Neural crest cell (in vitro differentiated cells): ENCODE results near the gene CCDC13. TPM values are rescaled to one million over a fixed set of nuclear protein-coding genes. Genes with fewer than 3 reads are reported as not detected.

ENCODE experiments used
- DNase-seq: peaks from one replicate; pipeline ENCODE4 v3.0.0; 2021; ENCODE audit warnings: low read depth, mixed read lengths, low spot score
- H3K27ac Mint-ChIP-seq: one replicate; pipeline ENCODE4 v1.8.0; 2021; ENCODE audit warnings: mild to moderate bottlenecking, mixed read lengths; ENCODE audit not compliant: unreplicated experiment
- H3K27me3 Mint-ChIP-seq: 2 replicates; pipeline ENCODE4 v1.8.0; 2021; ENCODE audit warnings: low read depth, mild to moderate bottlenecking, mixed read lengths
- H3K36me3 Mint-ChIP-seq: 2 replicates; pipeline ENCODE4 v1.8.0; 2021; ENCODE audit warnings: low read depth, mild to moderate bottlenecking, mixed read lengths
- H3K4me1 Mint-ChIP-seq: 2 replicates; pipeline ENCODE4 v1.8.0; 2021; ENCODE audit warnings: mixed read lengths
- H3K4me3 Mint-ChIP-seq: one replicate; pipeline ENCODE4 v1.8.0; 2021; ENCODE audit warnings: mild to moderate bottlenecking, mixed read lengths
- H3K9me3 Mint-ChIP-seq: 2 replicates; pipeline ENCODE4 v1.8.0; 2021; ENCODE audit warnings: mixed read lengths
- long read RNA-seq: library from polyadenylated mRNA; unstranded; transcript quantifications from one replicate; pipeline ENCODE4 v2.0.0, GENCODE V29; 2020
- total RNA-seq: library from RNA; stranded (reverse); gene quantifications from 2 replicates; pipeline ENCODE4 v1.2.1, GENCODE V29; 2021
- TF ChIP-seq, protein P1 (sequence below): fragments of 200-600 bp; sonication (generic); conservative IDR thresholded peaks from 2 replicates; pipeline ENCODE4 v1.5.0; 2021; ENCODE audit warnings: antibody characterized with exemption, mild to moderate bottlenecking

Gene CCDC13, protein sequence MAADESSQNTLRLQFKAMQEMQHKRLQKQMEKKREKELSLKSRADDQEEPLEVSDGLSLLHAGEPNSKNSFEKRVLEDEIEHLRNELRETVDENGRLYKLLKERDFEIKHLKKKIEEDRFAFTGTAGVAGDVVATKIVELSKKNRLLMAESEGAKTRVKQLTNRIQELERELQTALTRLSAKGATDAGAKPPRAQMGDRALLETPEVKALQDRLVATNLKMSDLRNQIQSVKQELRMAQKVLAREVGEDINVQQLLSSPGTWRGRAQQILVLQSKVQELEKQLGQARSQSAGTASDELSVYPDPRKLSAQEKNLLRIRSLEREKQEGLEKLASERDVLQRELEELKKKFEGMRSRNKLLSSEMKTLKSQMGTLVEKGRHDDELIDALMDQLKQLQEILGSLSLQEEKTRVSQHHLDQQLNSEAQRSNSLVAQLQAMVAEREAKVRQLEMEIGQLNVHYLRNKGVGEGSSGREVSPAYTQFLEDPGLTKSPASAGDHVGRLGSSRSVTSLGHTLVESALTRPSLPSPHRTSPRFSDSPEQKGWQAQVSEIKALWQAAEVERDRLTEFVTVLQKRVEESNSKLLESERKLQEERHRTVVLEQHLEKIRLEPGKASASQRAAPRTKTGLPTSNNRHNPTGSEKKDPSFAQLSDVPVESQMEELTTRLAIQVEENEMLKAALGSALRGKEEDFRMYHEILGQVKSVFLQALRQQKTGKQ
- 1.5 and 2.0 TPM in 2 replicates for total RNA-seq
- long read RNA-seq: 0 reads

DNA sequence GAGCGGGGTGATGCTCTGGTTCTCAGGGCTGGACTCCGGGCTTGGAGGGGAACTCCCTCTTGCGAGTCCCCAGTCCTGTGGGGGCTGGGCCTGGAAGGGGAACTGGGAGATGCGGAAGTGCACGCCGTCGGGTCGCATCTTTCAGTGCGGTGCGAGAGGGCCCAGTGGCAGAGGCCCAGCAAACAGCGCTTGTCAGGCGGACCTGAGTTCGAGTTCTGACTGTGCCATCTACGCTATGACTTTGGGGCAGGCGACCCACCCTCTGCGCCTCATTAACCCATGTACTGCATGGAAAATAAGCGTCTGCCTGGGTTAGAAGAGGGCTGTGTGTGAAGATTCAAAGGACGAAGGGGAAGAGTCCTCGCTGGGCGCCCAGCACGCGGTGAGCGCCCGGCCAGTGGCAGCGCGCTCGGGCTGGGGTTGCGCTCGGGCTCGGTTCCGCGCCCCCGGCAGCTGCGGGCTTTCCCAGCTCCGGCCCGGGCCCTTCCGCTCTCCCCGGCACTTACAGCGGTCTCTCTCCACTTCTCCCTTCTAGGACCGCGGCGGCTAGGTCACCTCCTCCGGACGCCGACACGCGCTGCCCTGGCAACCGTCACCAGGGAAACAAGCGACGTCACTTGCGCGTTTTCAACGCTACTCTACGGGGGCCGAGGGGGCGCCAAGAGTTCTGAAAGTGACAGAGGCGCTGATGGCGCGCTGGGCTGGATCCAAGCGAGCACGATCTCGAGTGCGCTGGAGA is at the start of gene CCDC13:
TSS of gene CCDC13 (minus strand) at position 584 of the 739 bp plus-strand sequence. CDS start 14,908 bp downstream, outside the sequence.
- peak; percentile 92 for DNase-seq
- peak within 1 kb of the TSS; percentile 94 for H3K27ac Mint-ChIP-seq

GRCh38 chr3:42822828-42823227 is 49.8 kb upstream of the CCDC13 start:
- Mint-ChIP-seq H3K27me3 (peaks cover 12% of the 10 kb centered on the region), H3K36me3 (no peaks in the 10 kb centered on the region), H3K4me1 (peaks cover 14% of the 10 kb centered on the region), H3K4me3 (no peak overlapping the region), H3K27ac (no peak overlapping the region), H3K9me3 (no peaks in the 10 kb centered on the region)
- TF ChIP-seq, protein P1, sequence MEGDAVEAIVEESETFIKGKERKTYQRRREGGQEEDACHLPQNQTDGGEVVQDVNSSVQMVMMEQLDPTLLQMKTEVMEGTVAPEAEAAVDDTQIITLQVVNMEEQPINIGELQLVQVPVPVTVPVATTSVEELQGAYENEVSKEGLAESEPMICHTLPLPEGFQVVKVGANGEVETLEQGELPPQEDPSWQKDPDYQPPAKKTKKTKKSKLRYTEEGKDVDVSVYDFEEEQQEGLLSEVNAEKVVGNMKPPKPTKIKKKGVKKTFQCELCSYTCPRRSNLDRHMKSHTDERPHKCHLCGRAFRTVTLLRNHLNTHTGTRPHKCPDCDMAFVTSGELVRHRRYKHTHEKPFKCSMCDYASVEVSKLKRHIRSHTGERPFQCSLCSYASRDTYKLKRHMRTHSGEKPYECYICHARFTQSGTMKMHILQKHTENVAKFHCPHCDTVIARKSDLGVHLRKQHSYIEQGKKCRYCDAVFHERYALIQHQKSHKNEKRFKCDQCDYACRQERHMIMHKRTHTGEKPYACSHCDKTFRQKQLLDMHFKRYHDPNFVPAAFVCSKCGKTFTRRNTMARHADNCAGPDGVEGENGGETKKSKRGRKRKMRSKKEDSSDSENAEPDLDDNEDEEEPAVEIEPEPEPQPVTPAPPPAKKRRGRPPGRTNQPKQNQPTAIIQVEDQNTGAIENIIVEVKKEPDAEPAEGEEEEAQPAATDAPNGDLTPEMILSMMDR: no peak
- no peak for DNase-seq

More for the DNA sequence above, at the start of gene CCDC13:
- peaks cover 17% of the 10 kb centered on the region for H3K4me1 Mint-ChIP-seq
- peaks cover 3% of the 10 kb centered on the region for H3K9me3 Mint-ChIP-seq
- H3K4me3 Mint-ChIP-seq: peak within 1 kb of the TSS; percentile 89
- TF ChIP-seq, protein P1: peak; percentile 13
- H3K36me3 Mint-ChIP-seq: no peaks in the 10 kb centered on the region
- H3K27me3 Mint-ChIP-seq: no peaks in the 10 kb centered on the region

DNA sequence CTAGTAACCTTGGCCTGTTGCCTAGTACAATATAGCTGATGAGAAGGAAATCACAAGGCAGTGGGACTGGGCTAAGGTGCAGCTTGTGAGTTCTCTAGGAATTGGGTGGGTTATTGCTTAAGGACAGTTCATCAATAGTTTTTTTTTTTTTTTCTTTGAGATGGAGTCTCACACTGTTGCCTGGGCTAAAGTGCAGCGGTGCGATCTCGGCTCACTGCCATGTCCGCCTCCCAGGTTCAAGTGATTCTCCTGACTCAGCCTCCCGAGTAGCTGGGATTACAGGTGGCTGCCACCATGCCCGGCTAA is 47.6 kb upstream of the CCDC13 start:
- no peaks in the 10 kb centered on the region for H3K36me3 Mint-ChIP-seq

GRCh38 chr3:42819351-42819965 is 46.4 kb upstream of the CCDC13 start:
- DNase-seq: no peak
- peaks cover 21% of the 10 kb centered on the region for H3K4me1 Mint-ChIP-seq
- TF ChIP-seq, protein P1: peak; percentile 27
- no peak overlapping the region for H3K4me3 Mint-ChIP-seq
- H3K27ac Mint-ChIP-seq: peak overlapping the region; percentile 60
- no peaks in the 10 kb centered on the region for H3K9me3 Mint-ChIP-seq
- peaks cover 2% of the 10 kb centered on the region for H3K27me3 Mint-ChIP-seq
- H3K36me3 Mint-ChIP-seq: no peaks in the 10 kb centered on the region

More for the DNA sequence above, 47.6 kb upstream of the CCDC13 start:
- no peak overlapping the region for H3K27ac Mint-ChIP-seq
- TF ChIP-seq, protein P1: no peak
- no peak for DNase-seq
- H3K27me3 Mint-ChIP-seq: peaks cover 5% of the 10 kb centered on the region
- H3K9me3 Mint-ChIP-seq: no peaks in the 10 kb centered on the region
- peaks cover 14% of the 10 kb centered on the region for H3K4me1 Mint-ChIP-seq
- no peak overlapping the region for H3K4me3 Mint-ChIP-seq

GRCh38 chr3:42815826-42816225 is 42.8 kb upstream of the CCDC13 start:
- Mint-ChIP-seq H3K4me3 (no peak overlapping the region), H3K4me1 (peaks cover 13% of the 10 kb centered on the region)

More at GRCh38 chr3:42815826-42816225, 42.8 kb upstream of the CCDC13 start:
- H3K36me3 Mint-ChIP-seq: no peaks in the 10 kb centered on the region
- no peaks in the 10 kb centered on the region for H3K9me3 Mint-ChIP-seq
- no peak for DNase-seq
- no peak overlapping the region for H3K27ac Mint-ChIP-seq
- peaks cover 2% of the 10 kb centered on the region for H3K27me3 Mint-ChIP-seq
- TF ChIP-seq, protein P1: no peak
